ENCODE results near the gene ARL15.

ARL15 gene

GRCh38 chr5:54230936-54231685 lies 79.3 kb downstream of the ARL15 start:
- Histone ChIP-seq H3K27ac (replicated peaks) (no peak overlapping the region), H3K4me3 (replicated peaks; ENCODE audit: insufficient read depth, low read length) (no peak overlapping the region), H3K27me3 (ENCODE audit: insufficient read depth, poor library complexity, severe bottlenecking) (no peaks in the 10 kb centered on the region)
- no peak for DNase-seq (ENCODE audit: low read depth in 1 of 2, low spot score in 1 of 2)
- TF ChIP-seq REST (IDR thresholded peaks at IDR 0.05; ENCODE audit: insufficient replicate concordance, low read depth) (no peak), SPI1 (IDR thresholded peaks at IDR 0.05; ENCODE audit: borderline replicate concordance, low read depth) (peak; percentile 17; the same call in 1 of the 2 replicates)

DNA sequence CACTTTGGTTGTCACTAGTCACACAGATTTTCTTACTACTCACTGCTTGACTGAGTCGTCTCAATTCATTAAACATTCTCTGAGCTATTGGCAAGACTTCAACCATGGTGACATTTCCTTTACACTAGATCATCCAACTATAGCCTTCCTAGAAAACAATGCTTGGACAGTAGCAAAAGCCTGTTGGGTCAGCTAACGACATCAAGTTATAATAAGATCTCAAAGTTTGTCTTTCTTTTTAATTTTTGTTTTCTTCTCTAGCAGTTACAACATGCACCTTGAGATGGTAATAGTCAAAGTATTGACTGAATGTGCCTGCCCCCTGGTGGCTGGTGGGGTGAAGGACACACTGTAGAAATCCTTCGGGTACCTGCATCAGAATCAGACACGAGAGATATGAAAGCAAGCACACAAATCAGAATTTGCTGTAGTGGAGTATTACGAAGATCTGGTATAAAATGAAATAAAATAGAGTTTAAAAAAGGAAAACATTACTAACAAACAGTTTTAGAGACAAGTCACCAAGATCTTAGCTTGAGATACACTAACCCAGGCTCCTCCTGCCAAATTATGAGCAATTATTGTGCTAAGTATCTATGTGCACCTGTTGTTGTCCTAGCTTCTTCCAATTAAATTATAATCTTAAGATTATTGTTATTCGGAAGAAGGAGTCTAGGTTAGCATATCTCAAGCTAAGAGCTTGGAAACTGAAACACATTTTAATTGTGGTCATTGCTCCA lies 81.2 kb downstream of the ARL15 start:
- TF ChIP-seq POLR2AphosphoS5 (IDR thresholded peaks at IDR 0.05; ENCODE audit: low read depth) (no peak), SPI1 (IDR thresholded peaks at IDR 0.05; ENCODE audit: borderline replicate concordance, low read depth) (no peak), REST (IDR thresholded peaks at IDR 0.05; ENCODE audit: insufficient replicate concordance, low read depth) (no peak), CTCF (IDR thresholded peaks at IDR 0.05; ENCODE audit: insufficient read depth, low read length) (peak; percentile 96), GABPA (IDR thresholded peaks at IDR 0.05; ENCODE audit: low read depth) (no peak)
- Histone ChIP-seq H3K4me3 (replicated peaks; ENCODE audit: insufficient read depth, low read length) (no peak overlapping the region), H3K27ac (replicated peaks) (no peak overlapping the region), H3K27me3 (ENCODE audit: insufficient read depth, poor library complexity, severe bottlenecking) (no peaks in the 10 kb centered on the region)
- peak in 1 of 2 experiments; percentile 63 for DNase-seq (ENCODE audit: low read depth in 1 of 2, low spot score in 1 of 2)

DNA sequence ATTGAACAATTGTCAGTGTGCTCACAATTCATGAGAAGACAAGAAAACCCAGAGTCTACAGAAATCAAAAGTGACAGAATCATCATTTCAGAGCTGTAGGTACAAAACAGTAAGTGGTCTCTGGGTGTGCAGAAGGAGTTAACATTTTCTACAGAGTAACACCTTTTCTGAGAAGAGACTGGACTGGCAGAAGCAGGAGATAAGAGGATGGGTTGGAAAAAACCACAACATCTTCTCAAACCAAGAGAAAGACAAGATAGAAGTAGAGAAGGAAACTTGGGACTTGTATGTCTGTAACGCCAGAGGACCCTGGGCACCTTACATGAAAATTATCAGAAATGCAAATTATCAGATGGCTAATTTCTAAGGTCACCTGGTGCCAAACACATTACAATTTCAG lies 82.6 kb downstream of the ARL15 start:
- TF ChIP-seq SPI1 (IDR thresholded peaks at IDR 0.05; ENCODE audit: borderline replicate concordance, low read depth) (no peak), POLR2AphosphoS5 (IDR thresholded peaks at IDR 0.05; ENCODE audit: low read depth) (no peak), REST (IDR thresholded peaks at IDR 0.05; ENCODE audit: insufficient replicate concordance, low read depth) (no peak), CTCF (IDR thresholded peaks at IDR 0.05; ENCODE audit: insufficient read depth, low read length) (no peak), GABPA (IDR thresholded peaks at IDR 0.05; ENCODE audit: low read depth) (no peak)
- DNase-seq (ENCODE audit: low read depth in 1 of 2, low spot score in 1 of 2), result no peak

More for the DNA sequence above, 82.6 kb downstream of the ARL15 start:
- Histone ChIP-seq H3K27me3 (ENCODE audit: insufficient read depth, poor library complexity, severe bottlenecking) (no peaks in the 10 kb centered on the region), H3K4me3 (replicated peaks; ENCODE audit: insufficient read depth, low read length) (no peak overlapping the region), H3K27ac (replicated peaks) (no peak overlapping the region)
